ENCODE results near the gene MEGF6.

The MEGF6 gene

GRCh38 chr1:3498986-3499385, 112.3 kb downstream of the MEGF6 start:
- DNase-seq, result no peak
- TF ChIP-seq GATA1 (IDR thresholded peaks at IDR 0.05; ENCODE audit: low read depth, low read length) (no peak), POLR2A (IDR thresholded peaks at IDR 0.05; ENCODE audit: low read length) (no peak)

GRCh38 chr1:3498246-3498930, 112.9 kb downstream of the MEGF6 start:
- TF ChIP-seq POLR2A (IDR thresholded peaks at IDR 0.05; ENCODE audit: low read length) (no peak), GATA1 (IDR thresholded peaks at IDR 0.05; ENCODE audit: low read depth, low read length) (no peak)
- no peak for DNase-seq

- no peak for TF ChIP-seq POLR2A (IDR thresholded peaks at IDR 0.05; ENCODE audit: low read length)
- no peak for DNase-seq
Observed at GRCh38 chr1:3497521-3497920, 113.8 kb downstream of the MEGF6 start.

GRCh38 chr1:3496916-3497315, 114.4 kb downstream of the MEGF6 start:
- DNase-seq, result no peak
- TF ChIP-seq GATA1 (IDR thresholded peaks at IDR 0.05; ENCODE audit: low read depth, low read length) (no peak), POLR2A (IDR thresholded peaks at IDR 0.05; ENCODE audit: low read length) (no peak)

- TF ChIP-seq POLR2A (IDR thresholded peaks at IDR 0.05; ENCODE audit: low read length), result no peak
- no peak for TF ChIP-seq GATA1 (IDR thresholded peaks at IDR 0.05; ENCODE audit: low read depth, low read length)
- DNase-seq, result no peak
Observed at GRCh38 chr1:3495776-3496745, 115.2 kb downstream of the MEGF6 start.

GRCh38 chr1:3494321-3495308, 116.7 kb downstream of the MEGF6 start:
- TF ChIP-seq GATA1 (IDR thresholded peaks at IDR 0.05; ENCODE audit: low read depth, low read length) (no peak), POLR2A (IDR thresholded peaks at IDR 0.05; ENCODE audit: low read length) (no peak)
- no peak for DNase-seq

GRCh38 chr1:3492545-3493246, 118.6 kb downstream of the MEGF6 start:
- no peak for DNase-seq
- TF ChIP-seq GATA1 (IDR thresholded peaks at IDR 0.05; ENCODE audit: low read depth, low read length) (no peak), POLR2A (IDR thresholded peaks at IDR 0.05; ENCODE audit: low read length) (no peak)

- TF ChIP-seq GATA1 (IDR thresholded peaks at IDR 0.05; ENCODE audit: low read depth, low read length), result no peak
- no peak for TF ChIP-seq POLR2A (IDR thresholded peaks at IDR 0.05; ENCODE audit: low read length)
- DNase-seq, result peak; percentile 60 to 79
Observed at GRCh38 chr1:3491291-3492246, 119.7 kb downstream of the MEGF6 start.

GRCh38 chr1:3490046-3490745, 121.1 kb downstream of the MEGF6 start:
- TF ChIP-seq GATA1 (IDR thresholded peaks at IDR 0.05; ENCODE audit: low read depth, low read length) (no peak), POLR2A (IDR thresholded peaks at IDR 0.05; ENCODE audit: low read length) (no peak)
- DNase-seq, result no peak

- DNase-seq, result no peak
- TF ChIP-seq GATA1 (IDR thresholded peaks at IDR 0.05; ENCODE audit: low read depth, low read length) (no peak), POLR2A (IDR thresholded peaks at IDR 0.05; ENCODE audit: low read length) (no peak)
Observed at GRCh38 chr1:3488432-3488831, 122.9 kb downstream of the MEGF6 start.

GRCh38 chr1:3485016-3485415, 126.3 kb downstream of the MEGF6 start:
- no peak for DNase-seq
- TF ChIP-seq GATA1 (IDR thresholded peaks at IDR 0.05; ENCODE audit: low read depth, low read length) (no peak), POLR2A (IDR thresholded peaks at IDR 0.05; ENCODE audit: low read length) (no peak)

Measured in erythroblast (primary cell).